Measurements from ENCODE around the gene CATSPER3.

DNA sequence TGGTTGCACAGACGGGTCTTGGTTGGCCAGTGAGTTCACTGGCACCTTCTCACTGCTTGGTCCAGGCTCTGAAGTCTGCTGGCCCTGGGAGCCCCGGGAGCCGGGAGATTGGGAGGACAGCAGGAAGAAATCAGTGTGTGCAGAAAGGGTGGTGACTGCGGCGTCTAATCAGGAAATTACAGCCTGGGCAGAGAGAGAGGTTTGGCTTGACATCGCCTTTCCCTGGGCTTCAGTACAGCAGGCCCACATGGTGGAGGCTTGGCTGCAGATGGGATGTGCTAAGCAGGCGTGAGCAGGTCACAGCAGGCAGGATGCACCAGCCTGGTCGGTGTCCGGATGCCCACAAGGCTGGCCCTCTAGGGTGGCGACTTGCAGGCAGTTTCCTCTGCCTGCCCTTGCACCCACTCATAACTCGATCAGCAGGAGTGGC is 49.2 kb downstream of the CATSPER3 start:
- TF ChIP-seq, protein P1, sequence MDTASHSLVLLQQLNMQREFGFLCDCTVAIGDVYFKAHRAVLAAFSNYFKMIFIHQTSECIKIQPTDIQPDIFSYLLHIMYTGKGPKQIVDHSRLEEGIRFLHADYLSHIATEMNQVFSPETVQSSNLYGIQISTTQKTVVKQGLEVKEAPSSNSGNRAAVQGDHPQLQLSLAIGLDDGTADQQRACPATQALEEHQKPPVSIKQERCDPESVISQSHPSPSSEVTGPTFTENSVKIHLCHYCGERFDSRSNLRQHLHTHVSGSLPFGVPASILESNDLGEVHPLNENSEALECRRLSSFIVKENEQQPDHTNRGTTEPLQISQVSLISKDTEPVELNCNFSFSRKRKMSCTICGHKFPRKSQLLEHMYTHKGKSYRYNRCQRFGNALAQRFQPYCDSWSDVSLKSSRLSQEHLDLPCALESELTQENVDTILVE (CRISPR knock-in tag; IDR thresholded peaks at IDR 0.05), result no peak
- TF ChIP-seq, protein P2, sequence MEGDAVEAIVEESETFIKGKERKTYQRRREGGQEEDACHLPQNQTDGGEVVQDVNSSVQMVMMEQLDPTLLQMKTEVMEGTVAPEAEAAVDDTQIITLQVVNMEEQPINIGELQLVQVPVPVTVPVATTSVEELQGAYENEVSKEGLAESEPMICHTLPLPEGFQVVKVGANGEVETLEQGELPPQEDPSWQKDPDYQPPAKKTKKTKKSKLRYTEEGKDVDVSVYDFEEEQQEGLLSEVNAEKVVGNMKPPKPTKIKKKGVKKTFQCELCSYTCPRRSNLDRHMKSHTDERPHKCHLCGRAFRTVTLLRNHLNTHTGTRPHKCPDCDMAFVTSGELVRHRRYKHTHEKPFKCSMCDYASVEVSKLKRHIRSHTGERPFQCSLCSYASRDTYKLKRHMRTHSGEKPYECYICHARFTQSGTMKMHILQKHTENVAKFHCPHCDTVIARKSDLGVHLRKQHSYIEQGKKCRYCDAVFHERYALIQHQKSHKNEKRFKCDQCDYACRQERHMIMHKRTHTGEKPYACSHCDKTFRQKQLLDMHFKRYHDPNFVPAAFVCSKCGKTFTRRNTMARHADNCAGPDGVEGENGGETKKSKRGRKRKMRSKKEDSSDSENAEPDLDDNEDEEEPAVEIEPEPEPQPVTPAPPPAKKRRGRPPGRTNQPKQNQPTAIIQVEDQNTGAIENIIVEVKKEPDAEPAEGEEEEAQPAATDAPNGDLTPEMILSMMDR (CRISPR knock-in tag; IDR thresholded peaks at IDR 0.05), result no peak
- TF ChIP-seq EED (CRISPR knock-in tag; IDR thresholded peaks at IDR 0.05) (no peak), ZNF83 (CRISPR knock-in tag; IDR thresholded peaks at IDR 0.05; ENCODE audit: borderline replicate concordance) (no peak), TAF15 (IDR thresholded peaks at IDR 0.05; ENCODE audit: low read depth, low read length, poor library complexity, severe bottlenecking) (no peak), RBFOX2 (IDR thresholded peaks at IDR 0.05; ENCODE audit: low read depth, low read length) (no peak), ZNF224 (CRISPR knock-in tag; IDR thresholded peaks at IDR 0.05) (no peak), FLYWCH1 (CRISPR knock-in tag; IDR thresholded peaks at IDR 0.05) (no peak), SPEN (CRISPR knock-in tag; IDR thresholded peaks at IDR 0.05; ENCODE audit: low read depth) (no peak), EZH2 (conservative IDR thresholded peaks at IDR 0.05; ENCODE audit: low read depth, low read length) (no peak), AKAP8 (CRISPR knock-in tag; IDR thresholded peaks at IDR 0.05) (no peak), DNMT1 (CRISPR knock-in tag; IDR thresholded peaks at IDR 0.05) (no peak)
- TF ChIP-seq, protein P3, sequence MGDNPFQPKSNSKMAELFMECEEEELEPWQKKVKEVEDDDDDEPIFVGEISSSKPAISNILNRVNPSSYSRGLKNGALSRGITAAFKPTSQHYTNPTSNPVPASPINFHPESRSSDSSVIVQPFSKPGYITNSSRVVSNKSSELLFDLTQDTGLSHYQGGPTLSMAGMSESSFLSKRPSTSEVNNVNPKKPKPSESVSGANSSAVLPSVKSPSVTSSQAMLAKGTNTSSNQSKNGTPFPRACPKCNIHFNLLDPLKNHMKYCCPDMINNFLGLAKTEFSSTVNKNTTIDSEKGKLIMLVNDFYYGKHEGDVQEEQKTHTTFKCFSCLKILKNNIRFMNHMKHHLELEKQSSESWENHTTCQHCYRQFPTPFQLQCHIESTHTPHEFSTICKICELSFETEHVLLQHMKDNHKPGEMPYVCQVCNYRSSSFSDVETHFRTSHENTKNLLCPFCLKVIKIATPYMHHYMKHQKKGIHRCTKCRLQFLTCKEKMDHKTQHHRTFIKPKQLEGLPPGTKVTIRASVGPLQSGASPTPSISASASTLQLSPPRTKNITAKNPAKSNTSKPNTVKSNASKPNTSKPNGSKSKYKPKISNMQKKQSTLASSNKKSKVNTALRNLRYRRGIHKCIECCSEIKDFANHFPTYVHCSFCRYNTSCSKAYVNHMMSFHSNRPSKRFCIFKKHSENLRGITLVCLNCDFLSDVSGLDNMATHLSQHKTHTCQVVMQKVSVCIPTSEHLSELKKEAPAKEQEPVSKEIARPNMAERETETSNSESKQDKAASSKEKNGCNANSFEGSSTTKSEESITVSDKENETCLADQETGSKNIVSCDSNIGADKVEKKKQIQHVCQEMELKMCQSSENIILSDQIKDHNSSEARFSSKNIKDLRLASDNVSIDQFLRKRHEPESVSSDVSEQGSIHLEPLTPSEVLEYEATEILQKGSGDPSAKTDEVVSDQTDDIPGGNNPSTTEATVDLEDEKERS (CRISPR knock-in tag; IDR thresholded peaks at IDR 0.05), result no peak
- TF ChIP-seq, protein P4, sequence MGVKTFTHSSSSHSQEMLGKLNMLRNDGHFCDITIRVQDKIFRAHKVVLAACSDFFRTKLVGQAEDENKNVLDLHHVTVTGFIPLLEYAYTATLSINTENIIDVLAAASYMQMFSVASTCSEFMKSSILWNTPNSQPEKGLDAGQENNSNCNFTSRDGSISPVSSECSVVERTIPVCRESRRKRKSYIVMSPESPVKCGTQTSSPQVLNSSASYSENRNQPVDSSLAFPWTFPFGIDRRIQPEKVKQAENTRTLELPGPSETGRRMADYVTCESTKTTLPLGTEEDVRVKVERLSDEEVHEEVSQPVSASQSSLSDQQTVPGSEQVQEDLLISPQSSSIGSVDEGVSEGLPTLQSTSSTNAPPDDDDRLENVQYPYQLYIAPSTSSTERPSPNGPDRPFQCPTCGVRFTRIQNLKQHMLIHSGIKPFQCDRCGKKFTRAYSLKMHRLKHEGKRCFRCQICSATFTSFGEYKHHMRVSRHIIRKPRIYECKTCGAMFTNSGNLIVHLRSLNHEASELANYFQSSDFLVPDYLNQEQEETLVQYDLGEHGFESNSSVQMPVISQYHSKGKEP (CRISPR knock-in tag; IDR thresholded peaks at IDR 0.05), result no peak
